NT2/D1 (cell line): ENCODE results near the gene ADARB2.

ENCODE experiments used
- SUZ12 ChIP-seq: IDR thresholded peaks from 2 replicates; pipeline ENCODE4 v1.6.1; 2011; ENCODE audit not compliant: insufficient read length, insufficient read depth; ENCODE audit errors: extremely low read depth
- YY1 ChIP-seq: IDR thresholded peaks from 2 replicates; pipeline ENCODE4 v1.6.1; 2011; ENCODE audit not compliant: insufficient read length, insufficient read depth
- ZNF274 ChIP-seq: IDR thresholded peaks from 2 replicates; pipeline ENCODE4 v1.6.1; 2011; ENCODE audit warnings: mild to moderate bottlenecking, low read depth, low read length

DNA sequence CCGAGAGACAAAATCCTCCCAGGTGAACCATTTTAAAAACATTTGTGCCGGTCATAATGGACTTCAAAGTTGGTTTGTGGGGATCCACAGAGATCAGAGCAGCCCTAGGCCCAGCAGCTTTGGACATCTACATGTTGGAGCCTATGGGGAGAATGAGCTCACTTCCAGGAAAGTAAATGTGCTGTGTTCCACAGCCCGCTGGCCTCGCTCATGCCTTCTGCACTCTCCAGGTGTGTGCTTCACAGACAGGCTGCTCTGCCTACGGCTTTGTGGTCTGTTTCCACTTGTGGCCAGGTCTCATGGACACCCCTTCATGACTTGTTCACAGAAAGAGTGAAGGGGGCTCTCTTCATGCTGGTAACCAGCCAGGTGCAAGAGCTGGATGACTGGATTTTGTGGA is 141.6 kb downstream of the ADARB2 start:
- TF ChIP-seq SUZ12: no peak
- no peak for TF ChIP-seq ZNF274
- no peak for TF ChIP-seq YY1
